Measurements from ENCODE around the gene PTK6.

DNA sequence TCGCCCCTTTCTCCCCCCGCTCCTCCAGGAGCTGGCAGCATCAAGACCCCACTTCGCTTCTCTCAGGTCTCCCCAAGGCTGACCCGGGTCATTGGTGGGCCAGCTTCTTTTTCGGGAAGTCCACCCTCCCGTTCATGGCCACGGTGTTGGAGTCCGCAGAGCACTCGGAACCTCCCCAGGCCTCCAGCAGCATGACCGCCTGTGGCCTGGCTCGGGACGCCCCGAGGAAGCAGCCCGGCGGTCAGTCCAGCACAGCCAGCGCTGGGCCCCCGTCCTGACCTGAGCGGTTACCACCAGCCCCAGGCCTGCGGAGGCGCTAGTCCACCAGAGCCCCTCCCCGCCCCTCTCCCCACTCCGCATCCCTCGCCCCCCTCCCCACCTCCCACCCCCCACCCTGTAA, 15.6 kb downstream of the PTK6 start:
- TF ChIP-seq TAF1 (IDR thresholded peaks at IDR 0.05; ENCODE audit: borderline replicate concordance, insufficient read depth, low read length): no peak
- TF ChIP-seq POLR2AphosphoS5 (IDR thresholded peaks at IDR 0.05; ENCODE audit: low read depth, low read length): no peak
